IMR-90 (cell line): ENCODE measurements around the gene OPHN1.

ENCODE experiments used
- CTCF ChIP-seq: conservative IDR thresholded peaks from 2 replicates; pipeline ENCODE4 v1.5.1; 2012; ENCODE audit warnings: mild to moderate bottlenecking, low read depth, low read length, improper control_type of control experiment
- POLR2A ChIP-seq: IDR thresholded peaks from 2 replicates; pipeline ENCODE4 v1.6.1; 2012; ENCODE audit warnings: mild to moderate bottlenecking, low read depth, low read length
- RAD21 ChIP-seq: IDR thresholded peaks from 2 replicates; pipeline ENCODE4 v1.6.1; 2012; ENCODE audit warnings: low read length, improper control_type of control experiment
- RCOR1 ChIP-seq: IDR thresholded peaks from 2 replicates; pipeline ENCODE4 v1.6.1; 2012; ENCODE audit warnings: mild to moderate bottlenecking, low read length, improper control_type of control experiment; ENCODE audit not compliant: insufficient replicate concordance
- RFX5 ChIP-seq: IDR thresholded peaks from 2 replicates; pipeline ENCODE4 v1.8.0; 2012; ENCODE audit warnings: low read depth, mild to moderate bottlenecking, low read length, moderate library complexity

DNA sequence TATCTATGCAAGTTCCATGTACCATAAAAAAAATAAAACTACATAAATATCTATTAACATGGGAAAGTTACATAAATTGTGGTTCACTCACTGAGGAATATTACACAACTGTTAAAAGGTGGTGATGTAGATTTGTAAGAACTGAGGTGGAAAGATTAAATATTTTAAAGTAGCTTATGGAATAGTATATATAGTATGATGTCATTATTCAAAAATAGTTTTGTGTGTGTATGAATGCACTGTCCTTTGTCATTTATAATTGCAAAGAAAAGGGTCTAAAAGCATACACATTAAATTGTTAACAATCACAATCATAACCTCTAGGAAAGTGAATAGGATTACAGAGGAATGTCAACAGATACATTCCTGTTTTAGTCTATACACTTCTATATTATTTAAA, 355.9 kb downstream of the OPHN1 start:
- no peak for TF ChIP-seq POLR2A
- no peak for TF ChIP-seq RCOR1
- no peak for TF ChIP-seq CTCF
- TF ChIP-seq RFX5, result no peak
- no peak for TF ChIP-seq RAD21
